NCI-H2196 treated with DMSO at 0.1 percent for 48 hours (cell line): ENCODE results near the gene RRM2.

Experiments
- DNase-seq: peaks from one replicate; lab custom pipeline; 2025; ENCODE audit not compliant: unreplicated experiment; lab: John Stamatoyannopoulos, UW

The RRM2 gene

GRCh38 chr2:10169053-10169578, 46.6 kb downstream of the RRM2 start:
- no peak for DNase-seq

- no peak for DNase-seq
These were observed 47.0 kb downstream of the RRM2 start for GRCh38 chr2:10169581-10169980.

- no peak for DNase-seq
These were observed 47.7 kb downstream of the RRM2 start for GRCh38 chr2:10170256-10170655.

- no peak for DNase-seq
These were observed 48.7 kb downstream of the RRM2 start for GRCh38 chr2:10171006-10171800.

DNA sequence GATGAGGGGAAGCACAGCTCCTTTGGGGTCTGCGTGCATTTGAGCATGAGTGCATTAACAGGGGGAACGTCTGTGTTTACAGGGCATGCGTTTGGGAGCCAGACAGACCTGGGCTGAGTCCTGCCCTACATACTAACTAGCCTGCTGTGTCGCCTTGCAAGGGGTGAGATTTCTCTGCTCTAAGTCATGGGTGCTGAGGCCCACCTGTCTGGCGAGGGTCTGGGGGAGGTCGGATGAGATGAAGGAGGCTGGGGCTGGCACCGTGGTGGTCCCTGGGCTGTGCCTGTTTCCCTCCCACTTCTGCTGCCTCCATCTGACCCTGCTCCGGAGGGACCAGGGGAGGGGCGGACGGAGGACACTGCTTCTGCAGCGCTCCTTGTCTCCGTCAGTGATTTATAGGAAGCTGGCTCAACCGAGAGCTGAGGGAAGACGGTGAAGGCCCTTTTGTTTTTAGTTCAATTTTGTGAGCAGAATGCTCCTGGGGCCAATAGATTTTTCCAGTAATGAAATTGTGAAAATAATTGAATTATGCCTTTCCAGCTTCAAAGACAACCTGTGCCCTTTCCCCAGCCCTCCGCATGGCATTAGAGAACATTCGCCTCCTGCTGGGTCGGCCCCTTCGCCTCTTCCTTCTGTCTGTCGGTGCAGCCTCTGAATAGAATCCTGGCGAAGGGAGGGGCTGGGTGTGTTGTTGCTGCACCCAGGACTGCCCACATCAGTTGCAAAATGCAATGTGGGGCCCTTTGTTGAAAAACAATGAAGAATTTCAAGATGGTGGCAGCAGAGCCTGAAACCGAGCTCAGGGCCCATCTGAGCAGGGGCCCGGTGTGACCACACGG, 49.7 kb downstream of the RRM2 start:
- DNase-seq: no peak

DNA sequence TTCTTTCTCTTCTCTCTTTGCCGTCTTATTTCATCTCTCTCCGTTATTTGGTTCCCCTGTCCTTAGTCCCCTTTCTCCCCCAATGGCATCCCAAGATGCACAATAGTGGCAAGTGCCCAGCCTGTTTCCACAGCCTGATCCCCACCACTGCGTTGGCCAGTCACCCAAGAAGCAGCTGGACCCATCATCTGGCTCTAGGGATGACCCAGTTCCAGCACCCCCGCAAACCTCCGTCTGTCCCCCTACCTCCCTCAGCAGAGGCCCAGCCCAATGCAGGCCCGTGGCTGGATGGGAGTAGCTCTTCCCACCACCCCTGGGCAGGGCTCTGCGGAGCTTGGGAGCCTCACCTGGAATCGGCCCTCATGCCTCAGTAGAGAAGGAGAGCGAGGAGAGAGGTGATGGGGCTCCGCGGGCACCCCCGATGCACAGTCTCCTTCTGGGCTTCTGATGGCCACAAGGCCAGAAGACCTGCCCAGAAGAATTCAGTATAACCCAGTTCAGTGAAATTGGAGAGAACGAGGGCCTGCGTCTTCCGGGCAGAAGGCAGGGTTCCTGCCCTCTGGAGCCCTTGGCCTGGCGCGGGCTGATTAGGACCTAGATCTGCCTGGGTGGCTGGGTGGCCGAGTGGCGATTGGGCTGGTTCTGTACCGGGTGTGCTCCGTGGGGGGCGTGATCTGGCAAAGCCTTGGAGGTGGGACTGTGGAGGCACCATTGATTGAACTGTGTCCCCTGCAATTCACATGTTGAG, 50.9 kb downstream of the RRM2 start:
- no peak for DNase-seq

DNA sequence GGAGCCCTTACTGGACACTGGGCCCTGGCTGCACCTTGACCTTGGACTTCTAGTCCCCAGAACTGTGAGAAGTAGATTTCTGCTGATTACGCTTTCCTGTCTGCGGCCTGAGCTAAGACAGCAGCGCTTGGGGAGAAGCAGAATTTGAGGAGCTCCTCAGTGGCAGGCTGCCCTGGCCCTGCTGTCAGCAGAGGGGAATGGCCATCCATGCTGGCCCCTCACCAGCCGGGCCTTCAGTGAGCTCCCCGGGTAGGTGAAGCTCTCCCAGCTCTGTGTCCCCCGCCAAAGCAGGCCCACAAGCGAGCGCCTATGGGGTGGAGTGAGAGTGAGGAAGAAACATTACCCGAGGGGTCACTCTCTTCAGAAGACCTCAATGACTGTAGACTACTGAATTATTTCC, 51.6 kb downstream of the RRM2 start:
- no peak for DNase-seq

- no peak for DNase-seq
These were observed 52.9 kb downstream of the RRM2 start for GRCh38 chr2:10175441-10175840.

- no peak for DNase-seq
These were observed 56.2 kb downstream of the RRM2 start for GRCh38 chr2:10178751-10179150.

DNA sequence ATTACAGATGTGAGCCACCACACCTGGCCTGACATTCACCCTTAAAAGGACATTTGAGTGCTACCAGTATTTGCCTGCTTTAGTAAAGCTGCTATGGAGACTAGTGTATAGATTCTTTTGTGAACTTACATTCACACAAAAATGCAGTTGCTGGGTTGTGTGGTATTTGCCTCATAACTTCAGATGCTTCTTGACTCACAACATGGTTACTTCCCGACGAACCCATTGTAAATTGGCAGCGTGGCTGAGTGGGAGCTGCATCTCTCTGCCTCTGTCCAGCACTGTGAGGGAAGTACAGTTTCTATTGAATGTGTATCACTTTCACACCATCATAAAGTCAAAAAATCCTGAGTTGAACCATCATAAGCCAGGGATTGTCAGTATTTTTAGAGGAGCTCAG, 56.9 kb downstream of the RRM2 start:
- DNase-seq: no peak

DNA sequence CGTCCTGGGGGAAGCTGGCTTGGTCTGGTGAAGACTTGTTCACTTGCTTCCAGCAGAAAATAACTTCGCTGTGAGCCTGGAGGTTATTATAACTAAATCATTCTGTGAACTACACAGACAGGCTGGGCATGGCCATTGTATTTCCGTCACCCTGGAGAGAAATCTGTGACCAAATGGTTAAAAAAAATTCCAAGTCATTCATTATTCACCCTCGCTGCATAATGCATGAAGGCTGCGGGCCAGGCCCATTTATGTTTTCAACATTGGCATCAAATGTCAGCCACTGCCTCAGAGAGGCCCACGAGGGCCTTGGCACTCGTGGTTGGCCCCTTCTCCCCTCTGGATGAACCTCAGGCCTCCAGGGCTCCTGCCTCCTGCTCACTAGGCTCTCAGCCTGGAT, 57.7 kb downstream of the RRM2 start:
- DNase-seq: no peak
